Kidney (tissue), 14 donors: ENCODE measurements around the gene SPATA6. TPM values are rescaled to one million over a fixed set of nuclear protein-coding genes. Genes with fewer than 3 reads are reported as not detected.

ENCODE experiments used
- DNase-seq, 5 donors: peaks; one replicate each; pipeline ENCODE4 v3.0.0-alpha.2; 2013 to 2020
- FAIRE-seq: peaks from 2 replicates; lab custom pipeline; 2012; peaks lifted over from hg19 to GRCh38; lab: Jason Lieb, UNC
- H3K27ac ChIP-seq, 2 donors: one replicate each; pipeline ENCODE4 v1.7.0; 2013; ENCODE audit warnings: low read depth in 2 of 2, low read length in 2 of 2, inconsistent platforms in 1 of 2
- H3K27me3 ChIP-seq: one replicate; pipeline ENCODE4 v1.7.1; 2013; ENCODE audit warnings: low read length, inconsistent platforms; ENCODE audit not compliant: control insufficient read depth, insufficient read depth
- H3K36me3 ChIP-seq, 3 donors: one replicate each; pipeline versions ENCODE4 v1.7.0 to v1.7.1; 2013; ENCODE audit warnings: low read length in 3 of 3, control low read depth in 1 of 3, inconsistent platforms in 1 of 3; ENCODE audit not compliant: insufficient read depth in 3 of 3, control insufficient read depth in 2 of 3
- H3K4me1 ChIP-seq, 3 donors: one replicate each; pipeline versions ENCODE4 v1.7.0 to v1.7.1; 2013; ENCODE audit warnings: low read length in 3 of 3, inconsistent platforms in 1 of 3, low read depth in 1 of 3; ENCODE audit not compliant: control insufficient read depth in 2 of 3, insufficient read depth in 2 of 3
- H3K4me3 ChIP-seq, 3 donors: one replicate each; pipeline versions ENCODE4 v1.7.0 to v1.8.1; 2013; ENCODE audit warnings: low read length in 3 of 3, control low read depth in 1 of 3, inconsistent platforms in 1 of 3
- H3K9ac ChIP-seq, 3 donors: one replicate each; pipeline versions ENCODE4 v1.7.0 to v1.7.1; 2013; ENCODE audit warnings: low read length in 3 of 3, control low read depth in 1 of 3, inconsistent platforms in 1 of 3
- H3K9me3 ChIP-seq, 3 donors: one replicate each; pipeline versions ENCODE4 v1.7.0 to v1.7.1; 2013; ENCODE audit warnings: low read length in 3 of 3, control low read depth in 1 of 3, inconsistent platforms in 1 of 3; ENCODE audit not compliant: control insufficient read depth in 2 of 3, insufficient read depth in 1 of 3
- intact Hi-C: fragments of 100-400 bp; cut with DNase I; formaldehyde crosslinking; loops from one replicate; pipeline ENCODE4 v1.11.1; 2022
- polyA plus RNA-seq: library from polyadenylated mRNA; stranded (reverse); fragments of 350-450 nt; fragmentation: Illumina TruSeq; extraction: RNeasy Lipid Tissue Mini Kit (QIAGEN cat#74804); gene quantifications from one replicate; pipeline ENCODE4 v1.2.3, GENCODE V29; 2014; ENCODE audit warnings: low read depth, low replicate concordance; ENCODE audit not compliant: insufficient read depth
- total RNA-seq: library from RNA; stranded (reverse); fragmentation: NEBNext Ultra II Directional; extraction: Animal tissue kit (Norgen Biotek cat#: 25700); gene quantifications from one replicate; pipeline ENCODE4 v1.2.1, GENCODE V29; 2021
- TF ChIP-seq, protein P1 (sequence below): IDR thresholded peaks from 3 replicates; pipeline ENCODE4 v1.5.1; 2012; ENCODE audit warnings: mild to moderate bottlenecking, moderate library complexity, borderline replicate concordance; ENCODE audit not compliant: insufficient read depth; ENCODE audit errors: extremely low read depth
- donor health status: control.
- donor health status: control.
- donor health status: control.
- donor health status: control.
- donor health status: control.
- donor health status: DM: yes; HTN: yes; CAD: no.
- donor health status: Normal renal cell carcinoma (clear cell type).

The SPATA6 gene
- total and polyA plus RNA-seq, 2 donors from 2014 or later = 5.6 to 32.5 TPM

DNA sequence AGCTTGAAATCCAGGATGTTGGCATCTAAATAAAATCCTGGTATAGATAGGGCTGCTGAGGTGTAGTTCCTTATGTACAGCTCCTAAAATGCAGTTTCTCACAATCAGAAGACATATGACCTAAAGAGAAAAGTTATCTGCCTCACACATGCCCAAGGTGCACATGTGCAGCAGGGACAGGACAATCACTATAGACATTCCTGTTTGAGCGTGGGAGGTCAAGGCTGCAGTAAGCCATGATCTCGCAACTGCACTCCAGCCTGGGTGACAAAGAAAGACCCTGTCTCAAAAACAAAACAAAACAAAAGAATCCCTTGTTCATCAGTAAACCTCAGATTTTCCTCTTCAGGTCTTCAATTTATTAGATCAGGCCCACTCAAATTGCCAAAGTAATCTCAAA lies 66.1 kb downstream of the SPATA6 start:
- intact Hi-C loops = no loop called here
- Histone ChIP-seq H3K27me3 (no peaks in the 10 kb centered on the region), H3K9ac (no peak overlapping the region), H3K27ac (no peak overlapping the region), H3K9me3 (no peaks in the 10 kb centered on the region), H3K36me3 (peaks cover 0 to 4% (median 0%) of the 10 kb centered on the region in 3 donors), H3K4me1 (no peaks in the 10 kb centered on the region), H3K4me3 (no peak overlapping the region)
- FAIRE-seq (no peak), DNase-seq (no peak)
- TF ChIP-seq, protein P1, sequence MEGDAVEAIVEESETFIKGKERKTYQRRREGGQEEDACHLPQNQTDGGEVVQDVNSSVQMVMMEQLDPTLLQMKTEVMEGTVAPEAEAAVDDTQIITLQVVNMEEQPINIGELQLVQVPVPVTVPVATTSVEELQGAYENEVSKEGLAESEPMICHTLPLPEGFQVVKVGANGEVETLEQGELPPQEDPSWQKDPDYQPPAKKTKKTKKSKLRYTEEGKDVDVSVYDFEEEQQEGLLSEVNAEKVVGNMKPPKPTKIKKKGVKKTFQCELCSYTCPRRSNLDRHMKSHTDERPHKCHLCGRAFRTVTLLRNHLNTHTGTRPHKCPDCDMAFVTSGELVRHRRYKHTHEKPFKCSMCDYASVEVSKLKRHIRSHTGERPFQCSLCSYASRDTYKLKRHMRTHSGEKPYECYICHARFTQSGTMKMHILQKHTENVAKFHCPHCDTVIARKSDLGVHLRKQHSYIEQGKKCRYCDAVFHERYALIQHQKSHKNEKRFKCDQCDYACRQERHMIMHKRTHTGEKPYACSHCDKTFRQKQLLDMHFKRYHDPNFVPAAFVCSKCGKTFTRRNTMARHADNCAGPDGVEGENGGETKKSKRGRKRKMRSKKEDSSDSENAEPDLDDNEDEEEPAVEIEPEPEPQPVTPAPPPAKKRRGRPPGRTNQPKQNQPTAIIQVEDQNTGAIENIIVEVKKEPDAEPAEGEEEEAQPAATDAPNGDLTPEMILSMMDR = no peak

DNA sequence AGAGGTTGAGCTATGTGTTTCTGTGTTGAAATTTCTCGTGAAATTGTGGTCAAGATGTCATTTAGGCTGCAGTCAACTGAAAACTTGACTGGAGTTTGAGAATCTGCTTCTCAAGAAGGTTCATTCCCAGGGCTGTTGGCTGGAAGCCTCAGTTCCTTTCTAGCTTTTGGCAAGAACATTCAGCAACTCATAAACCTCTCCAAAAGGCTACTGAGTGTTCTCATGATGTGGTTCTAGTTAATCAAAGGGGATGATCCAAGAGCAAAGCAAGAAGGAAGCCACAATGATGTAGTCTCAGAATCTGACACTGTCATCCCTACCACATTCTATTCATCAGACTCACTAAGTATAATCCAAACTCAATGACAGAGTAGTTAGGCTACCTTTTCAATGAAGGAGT lies 66.6 kb downstream of the SPATA6 start:
- H3K9ac ChIP-seq = no peak overlapping the region
- DNase-seq (no peak), FAIRE-seq (no peak)
- H3K4me3 ChIP-seq = no peak overlapping the region
- peaks cover 0 to 2% (median 0%) of the 10 kb centered on the region in 3 donors for H3K36me3 ChIP-seq
- H3K4me1 ChIP-seq = no peaks in the 10 kb centered on the region
- H3K27me3 ChIP-seq = no peaks in the 10 kb centered on the region
- no peaks in the 10 kb centered on the region for H3K9me3 ChIP-seq
- TF ChIP-seq, protein P1 = no peak
- intact Hi-C loops = no loop called here
- no peak overlapping the region for H3K27ac ChIP-seq

DNA sequence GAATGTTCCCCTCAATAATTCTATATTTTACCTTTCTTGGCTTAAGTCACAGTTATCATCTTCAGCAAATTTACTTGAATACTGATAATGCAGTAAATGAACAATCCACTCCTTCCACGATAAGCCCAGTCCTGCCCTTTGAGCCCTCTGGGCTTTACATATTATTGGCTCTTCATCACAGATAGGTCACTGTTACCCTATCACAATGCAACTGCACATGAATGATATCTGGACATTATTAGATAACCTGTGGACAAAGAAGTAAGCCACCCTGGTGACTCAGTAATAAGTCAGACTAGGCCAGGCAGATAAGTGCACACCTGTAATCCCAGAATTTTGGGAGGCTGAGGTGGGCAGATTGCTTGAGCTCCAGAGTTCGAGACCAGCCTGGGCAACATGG lies 69.4 kb downstream of the SPATA6 start:
- intact Hi-C loops = no loop called here
- FAIRE-seq = no peak

More for the DNA sequence above, 69.4 kb downstream of the SPATA6 start:
- Histone ChIP-seq H3K36me3 (no peaks in the 10 kb centered on the region), H3K9me3 (no peaks in the 10 kb centered on the region), H3K9ac (no peak overlapping the region), H3K4me1 (no peaks in the 10 kb centered on the region), H3K4me3 (no peak overlapping the region), H3K27ac (no peak overlapping the region), H3K27me3 (no peaks in the 10 kb centered on the region)
- TF ChIP-seq, protein P1 = no peak
- DNase-seq = no peak
